PC-3 (cell line): Measurements from ENCODE around the gene COL2A1. TPM values are rescaled to one million over a fixed set of nuclear protein-coding genes. Genes with fewer than 3 reads are reported as not detected.

Experiments used
- ATAC-seq: fragments of 200-7000 bp; cut with Tn5 transposase; 2 replicates; pipeline ENCODE4 v1.9.1; 2020; ENCODE audit warnings: mild to moderate bottlenecking, moderate library complexity
- BruUV-seq: library from RNA; stranded (reverse); fragments of 400-500 nt; replicated peaks from 2 replicates; lab custom pipeline; 2021; lab: Mats Ljungman, UMichigan
- CTCF ChIA-PET: fragments of 300-600 bp; sonication (Branson Sonifier 250); formaldehyde crosslinking; loops from one replicate; lab custom pipeline; 2022; ENCODE audit warnings: antibody characterized with exemption; lab: Charles Lee
- POLR2A ChIA-PET: fragments of 300-600 bp; sonication (Branson Sonifier 250); formaldehyde crosslinking; loops from one replicate; lab custom pipeline; 2022; ENCODE audit warnings: antibody characterized with exemption; ENCODE audit not compliant: unreplicated experiment; lab: Charles Lee
- DNase-seq: peaks from one replicate; pipeline ENCODE4 v3.0.0-alpha.2; 2015
- H2AFZ ChIP-seq: fragments of 300-600 bp; sonication (generic); 2 replicates; pipeline ENCODE4 v1.6.0; 2016; ENCODE audit warnings: antibody characterized with exemption, low read length
- H3F3A ChIP-seq: fragments of 300-600 bp; sonication (generic); one replicate; pipeline ENCODE4 v1.6.0; 2017; ENCODE audit warnings: antibody characterized with exemption, low read length, control low read depth, mild to moderate bottlenecking; ENCODE audit not compliant: unreplicated experiment
- H3K27ac ChIP-seq: fragments of 300-600 bp; sonication (generic); 2 replicates; pipeline ENCODE4 v1.5.1; 2016; ENCODE audit warnings: mild to moderate bottlenecking, low read length
- H3K27me3 ChIP-seq: fragments of 300-600 bp; sonication (generic); 2 replicates; pipeline ENCODE4 v1.6.1; 2016; ENCODE audit warnings: low read length, mixed read lengths
- H3K36me3 ChIP-seq: fragments of 300-600 bp; sonication (generic); 2 replicates; pipeline ENCODE4 v1.6.1; 2016; ENCODE audit warnings: low read depth, mixed run types, low read length, mixed read lengths
- H3K4me1 ChIP-seq: fragments of 300-600 bp; sonication (generic); 2 replicates; pipeline ENCODE4 v1.5.1; 2016; ENCODE audit warnings: low read length; ENCODE audit not compliant: insufficient read depth
- H3K4me2 ChIP-seq: fragments of 300-600 bp; sonication (generic); 2 replicates; pipeline ENCODE4 v1.6.0; 2016; ENCODE audit warnings: low read length
- H3K4me3 ChIP-seq: fragments of 300-600 bp; sonication (generic); 2 replicates; pipeline ENCODE4 v1.5.1; 2016; ENCODE audit warnings: mild to moderate bottlenecking, low read length, mixed read lengths
- H3K79me2 ChIP-seq: fragments of 300-600 bp; sonication (generic); 2 replicates; pipeline ENCODE4 v1.6.1; 2017; ENCODE audit warnings: low read length, mixed read lengths
- H3K9ac ChIP-seq: fragments of 300-600 bp; sonication (generic); 2 replicates; pipeline ENCODE4 v1.6.0; 2016; ENCODE audit warnings: mild to moderate bottlenecking, low read length
- H3K9me2 ChIP-seq: fragments of 300-600 bp; sonication (generic); replicated peaks from 2 replicates; pipeline ENCODE4 v1.6.1; 2016; ENCODE audit warnings: mixed run types, low read length, mixed read lengths
- H3K9me3 ChIP-seq: fragments of 300-600 bp; sonication (generic); 2 replicates; pipeline ENCODE4 v1.6.1; 2016; ENCODE audit warnings: low read length, mixed read lengths
- H4K20me1 ChIP-seq: fragments of 300-600 bp; sonication (generic); 2 replicates; pipeline ENCODE4 v1.6.1; 2016; ENCODE audit warnings: low read length, mixed read lengths
- CTCF ChIP-seq: fragments of 300-600 bp; sonication (generic); conservative IDR thresholded peaks from 2 replicates; pipeline ENCODE4 v1.5.1; 2017; ENCODE audit warnings: antibody characterized with exemption, low read depth, mild to moderate bottlenecking, low read length
- EZH2 ChIP-seq: fragments of 300-600 bp; sonication (generic); IDR thresholded peaks from one replicate; pipeline ENCODE4 v1.6.1; 2017; ENCODE audit warnings: antibody characterized with exemption, mild to moderate bottlenecking, low read length; ENCODE audit not compliant: unreplicated experiment
- EZH2phosphoT487 ChIP-seq: fragments of 300-600 bp; sonication (generic); IDR thresholded peaks from 2 replicates; pipeline ENCODE4 v1.6.1; 2018; ENCODE audit warnings: mild to moderate bottlenecking, antibody characterized with exemption, low read length, borderline replicate concordance
- intact Hi-C: fragments of 100-400 bp; cut with micrococcal nuclease; formaldehyde crosslinking; loops from 2 replicates; pipeline ENCODE4 v1.9.0; 2023
- total RNA-seq: library from RNA; depleted of rRNA; stranded (reverse); fragments of >200 nt; gene quantifications from 2 replicates; pipeline ENCODE4 v1.2.3, GENCODE V29; 2014

Gene COL2A1
- total RNA-seq, 1 experiment from 2014 or later = 6.7 TPM

DNA sequence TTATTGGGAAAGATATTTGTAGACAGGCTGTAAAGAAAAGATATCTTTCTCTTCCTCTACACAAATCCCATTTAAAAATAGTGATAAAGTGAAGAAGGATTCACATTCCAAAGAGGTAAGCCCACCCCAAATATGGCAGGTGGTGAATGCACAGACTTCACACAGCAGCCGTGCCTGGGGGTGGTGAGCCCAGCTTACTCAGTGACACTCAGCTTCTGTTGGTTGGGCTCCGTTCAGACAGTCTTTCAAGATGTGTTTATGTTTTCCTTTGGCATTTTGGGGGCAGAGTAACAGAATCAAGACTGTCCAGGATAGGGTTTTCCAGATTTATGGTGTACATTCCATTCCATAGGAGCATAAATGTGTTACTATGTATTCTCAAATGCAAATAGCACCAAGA is 4.1 kb upstream of the COL2A1 start:
- Histone ChIP-seq H3K4me3 (no peak overlapping the region), H2AFZ (no peak overlapping the region), H3K4me2 (no peak overlapping the region), H4K20me1 (no peaks in the 10 kb centered on the region), H3K27me3 (peaks cover 24% of the 10 kb centered on the region), H3K9me3 (no peaks in the 10 kb centered on the region), H3K79me2 (no peaks in the 10 kb centered on the region), H3K27ac (no peak overlapping the region), H3K9me2 (no peaks in the 10 kb centered on the region), H3K36me3 (no peaks in the 10 kb centered on the region), H3K9ac (no peak overlapping the region), H3F3A (no peaks in the 10 kb centered on the region), H3K4me1 (peaks cover 10% of the 10 kb centered on the region; the same call in 1 of the 2 replicates)
- BruUV-seq = no TSS peak
- no peak for TF ChIP-seq EZH2
- no peak for TF ChIP-seq CTCF
- TF ChIP-seq EZH2phosphoT487 = no peak
- ATAC-seq (no peak), DNase-seq (no peak)
- CTCF ChIA-PET = no interaction called here
- POLR2A ChIA-PET = no interaction called here
- intact Hi-C loops = no loop called here

- Histone ChIP-seq H4K20me1 (no peaks in the 10 kb centered on the region), H3K9me2 (no peaks in the 10 kb centered on the region), H3K79me2 (no peaks in the 10 kb centered on the region), H3K4me1 (peaks cover 20% of the 10 kb centered on the region), H3F3A (no peaks in the 10 kb centered on the region), H2AFZ (no peak overlapping the region), H3K27me3 (peaks cover 34% of the 10 kb centered on the region), H3K4me3 (no peak overlapping the region), H3K27ac (no peak overlapping the region), H3K9ac (no peak overlapping the region), H3K9me3 (no peaks in the 10 kb centered on the region), H3K36me3 (no peaks in the 10 kb centered on the region), H3K4me2 (no peak overlapping the region)
- no TSS peak for BruUV-seq
- intact Hi-C loops = no loop called here
- TF ChIP-seq EZH2phosphoT487 (no peak), CTCF (no peak), EZH2 (no peak)
- ChIA-PET POLR2A (interaction anchor here (0.6 kb wide), 1 partner anchor 343 kb away, joined by 4 read pairs; no protein-coding TSS in a partner anchor), CTCF (no interaction called here)
- no peak for ATAC-seq
- no peak for DNase-seq
Measured at GRCh38 chr12:48007206-48007605, 2.9 kb upstream of the COL2A1 start.

GRCh38 chr12:48005750-48006021 is 1.4 kb upstream of the COL2A1 start:
- no peak overlapping the region for H3K4me3 ChIP-seq
- H3F3A ChIP-seq = no peaks in the 10 kb centered on the region
- H3K79me2 ChIP-seq = no peaks in the 10 kb centered on the region
- no peaks in the 10 kb centered on the region for H3K36me3 ChIP-seq
- ATAC-seq (no peak), DNase-seq (no peak)
- no TSS peak for BruUV-seq
- no peak overlapping the region for H3K27ac ChIP-seq
- ChIA-PET POLR2A (no interaction called here), CTCF (no interaction called here)
- H3K9me3 ChIP-seq = no peaks in the 10 kb centered on the region
- H3K9ac ChIP-seq = no peak overlapping the region
- no peaks in the 10 kb centered on the region for H4K20me1 ChIP-seq
- H3K4me2 ChIP-seq = no peak overlapping the region
- no peak overlapping the region for H2AFZ ChIP-seq
- intact Hi-C loops = no loop called here
- TF ChIP-seq EZH2phosphoT487 = no peak
- TF ChIP-seq CTCF = no peak
- no peak for TF ChIP-seq EZH2
- H3K9me2 ChIP-seq = no peaks in the 10 kb centered on the region
- peaks cover 30% of the 10 kb centered on the region for H3K4me1 ChIP-seq
- peaks cover 37% of the 10 kb centered on the region for H3K27me3 ChIP-seq
